GM21390 (cell line): ENCODE data around the gene SLC2A4.

Experiments used
- ATAC-seq: cut with Tn5 transposase; IDR thresholded peaks from one replicate; pipeline ENCODE4 v1.9.1; 2021; ENCODE audit not compliant: unreplicated experiment

Gene SLC2A4

DNA sequence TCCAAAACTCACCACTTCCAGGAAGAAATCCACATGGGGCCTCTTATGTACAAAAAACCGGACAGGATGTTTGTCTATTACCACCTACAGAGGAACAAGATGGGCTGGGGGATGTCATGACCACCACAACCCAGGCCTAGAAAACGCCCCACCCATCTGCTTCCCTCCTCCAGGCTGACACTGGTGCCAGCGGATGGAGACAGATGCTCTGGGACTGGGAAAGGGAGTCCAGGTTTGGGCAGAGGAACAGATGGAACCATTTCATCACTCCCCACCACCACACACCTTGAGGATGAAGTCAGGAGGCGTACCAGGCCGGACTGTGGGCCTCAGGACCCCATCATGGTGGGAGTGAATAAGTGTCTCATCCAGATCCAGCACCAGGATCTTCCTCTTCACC lies 34.7 kb upstream of the SLC2A4 start:
- ATAC-seq: no peak

DNA sequence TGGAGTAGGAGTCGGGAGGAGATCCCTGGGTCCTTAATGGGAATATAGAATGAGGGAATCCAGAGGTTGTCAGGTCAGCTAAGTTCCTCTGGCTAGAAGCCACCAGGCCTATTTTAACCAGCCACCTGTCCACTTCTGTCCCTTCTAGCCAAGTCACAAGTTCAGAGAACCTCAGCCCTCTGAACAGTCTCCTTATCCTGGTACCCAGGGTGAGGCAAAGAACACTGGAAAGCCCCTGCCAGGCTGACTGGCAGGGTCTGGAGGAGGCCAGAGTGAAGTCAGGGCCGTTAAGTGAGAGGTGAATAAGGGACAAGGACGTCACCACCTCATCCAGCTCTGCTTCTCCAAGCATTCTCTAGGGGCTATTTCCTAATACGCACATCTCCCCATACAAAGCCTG lies 32.7 kb upstream of the SLC2A4 start:
- ATAC-seq: no peak

DNA sequence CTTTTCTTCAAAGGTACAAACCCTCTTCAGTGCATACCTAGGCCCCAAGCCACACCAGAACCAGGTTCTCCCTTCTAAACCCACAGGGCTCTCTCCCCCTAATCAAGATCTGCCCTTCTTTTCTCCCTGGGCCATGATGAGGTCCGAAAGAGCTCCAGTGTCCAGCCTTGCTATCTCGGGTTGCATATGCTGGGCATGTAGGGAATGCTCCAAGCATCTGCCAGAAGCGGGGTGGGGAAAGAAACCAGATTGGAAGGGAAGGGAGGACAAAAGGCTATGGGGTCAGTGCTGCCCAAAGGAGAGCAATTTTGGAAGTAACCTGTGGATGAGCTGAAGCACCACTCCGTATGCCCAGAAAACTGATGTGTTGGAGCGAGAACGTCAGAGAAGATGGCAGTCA lies 32.3 kb upstream of the SLC2A4 start:
- no peak for ATAC-seq

DNA sequence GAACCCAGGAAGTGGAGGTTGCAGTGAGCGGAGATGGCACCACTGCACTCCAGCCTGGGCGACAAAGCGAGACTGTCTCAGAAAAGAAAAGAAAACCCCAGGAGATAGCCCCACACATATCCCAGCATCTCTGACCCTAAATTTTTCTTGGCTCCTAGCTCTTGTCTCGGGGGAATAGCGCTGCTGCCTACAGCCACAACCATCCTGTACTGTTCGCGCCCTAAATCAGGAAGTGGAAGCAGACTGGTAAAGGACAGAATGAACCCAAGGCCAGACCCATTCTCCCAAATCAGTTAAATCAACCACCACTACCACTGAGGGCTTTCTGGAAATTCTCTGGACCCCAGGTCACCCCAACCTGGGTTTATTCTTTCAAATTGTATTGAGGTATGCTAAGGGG lies 31.7 kb upstream of the SLC2A4 start:
- ATAC-seq: no peak

DNA sequence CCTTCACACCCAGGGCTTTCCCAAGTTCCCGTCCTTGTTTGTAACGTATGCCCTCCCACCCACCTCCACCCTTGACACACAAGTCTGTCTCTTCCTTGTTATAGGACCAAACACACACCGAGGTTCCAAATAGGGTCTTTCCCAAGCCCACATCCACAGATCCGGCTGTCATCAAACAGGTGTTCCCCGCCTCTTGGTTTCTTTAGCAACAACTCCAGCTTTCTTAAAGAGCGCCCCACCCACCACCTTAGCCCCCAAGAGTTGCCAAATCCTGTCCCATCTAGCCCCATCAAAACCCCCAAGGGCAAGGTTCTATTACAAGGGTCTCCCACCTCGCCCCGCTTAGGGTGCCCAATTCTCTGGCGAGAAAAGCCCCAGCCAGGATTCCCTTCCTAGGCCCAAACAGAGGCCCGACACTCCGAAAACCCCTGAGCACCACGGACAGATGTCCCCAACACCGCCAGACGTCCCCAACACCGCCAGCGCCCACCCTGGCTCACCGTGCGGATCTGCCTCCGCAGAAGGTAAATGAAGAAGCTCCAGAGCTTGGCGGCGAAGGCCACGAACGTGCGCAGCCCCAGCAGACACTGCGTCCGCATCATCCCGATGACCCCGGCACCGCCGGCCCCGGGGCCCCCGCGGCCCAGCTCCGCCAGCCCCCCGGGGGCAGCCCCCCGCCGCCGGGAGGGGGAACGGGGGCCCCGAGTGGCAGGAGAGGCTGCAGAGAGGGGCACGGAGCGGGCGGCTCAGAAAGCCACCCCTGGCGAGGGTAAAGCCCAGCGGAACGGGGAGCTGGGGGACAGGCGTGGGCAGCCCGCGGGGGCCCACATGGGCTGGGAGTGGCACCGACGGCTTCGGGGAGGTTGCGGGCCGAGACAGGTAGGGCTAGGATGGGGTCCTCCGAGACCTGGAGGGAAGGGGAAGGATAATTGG lies 30.6 kb upstream of the SLC2A4 start:
- ATAC-seq: no peak

DNA sequence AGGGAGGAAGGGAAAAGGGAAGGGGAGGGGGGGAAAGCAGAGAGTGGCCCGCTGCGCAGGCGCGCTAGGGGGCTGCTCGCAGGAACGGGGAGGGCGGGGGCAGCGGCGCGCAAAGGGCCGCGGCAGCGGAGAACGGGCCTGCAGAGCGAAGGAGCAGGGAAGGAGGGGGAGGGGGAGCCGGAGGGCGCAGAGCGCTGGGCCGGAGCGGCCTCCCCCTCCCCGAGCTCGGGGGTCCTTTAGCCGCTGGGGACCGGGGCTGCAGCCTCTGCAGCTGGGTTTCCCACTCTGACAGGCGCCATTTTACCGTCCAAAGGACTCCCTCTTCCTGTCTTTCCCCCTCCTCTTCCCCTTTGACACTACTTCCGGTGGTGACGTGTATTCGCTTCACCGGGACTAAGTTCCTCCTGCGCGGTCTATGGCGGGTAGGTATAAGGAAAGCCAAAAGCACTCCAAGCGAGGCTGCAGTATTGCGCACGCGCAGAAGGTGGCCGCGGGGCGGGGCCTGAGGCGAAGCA lies 29.8 kb upstream of the SLC2A4 start, which contains the start of gene CTDNEP1:
CTDNEP1 (minus strand) TSS at position 74 of the 515 bp plus-strand sequence. CDS start 438 bp downstream, outside the sequence.
- peak; percentile 88 for ATAC-seq

DNA sequence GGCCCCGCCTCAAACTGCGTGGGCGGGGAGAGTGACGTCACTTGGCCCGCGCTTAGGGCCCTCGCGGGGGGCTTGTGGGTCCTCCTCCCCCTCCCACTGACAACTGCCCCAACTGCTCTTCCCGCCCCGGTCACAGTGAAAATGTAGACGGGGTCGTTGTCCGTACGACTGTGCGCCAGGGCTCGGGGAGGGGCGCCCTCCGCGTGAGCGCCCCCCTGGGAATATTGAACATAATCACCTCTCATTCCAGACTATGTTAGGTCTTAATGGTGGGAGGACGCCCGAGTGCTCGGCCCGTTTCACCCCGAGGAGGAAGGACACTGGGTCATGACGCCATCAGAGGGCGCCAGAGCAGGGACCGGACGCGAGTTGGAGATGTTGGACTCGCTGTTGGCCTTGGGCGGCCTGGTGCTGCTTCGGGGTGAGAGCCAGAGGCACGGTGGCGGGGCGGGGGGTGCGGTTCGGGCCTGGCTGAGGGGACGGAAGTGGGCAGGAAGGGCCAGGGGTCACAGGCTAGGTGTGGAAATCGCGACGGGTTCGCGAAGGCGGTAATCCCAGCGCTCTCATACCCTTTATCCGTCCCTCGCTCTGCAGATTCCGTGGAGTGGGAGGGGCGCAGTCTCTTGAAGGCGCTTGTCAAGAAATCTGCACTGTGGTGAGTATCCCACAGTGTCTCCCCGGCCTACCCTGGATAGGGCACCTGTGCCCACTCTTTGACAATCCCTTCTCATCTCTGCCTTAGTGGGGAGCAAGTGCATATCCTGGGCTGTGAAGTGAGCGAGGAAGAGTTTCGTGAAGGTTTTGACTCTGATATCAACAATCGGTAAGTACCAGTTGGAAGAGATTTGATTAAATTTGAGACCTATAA lies 29.1 kb upstream of the SLC2A4 start, which contains the start of gene ELP5:
ELP5 (plus strand) TSS at position 40 of the 868 bp plus-strand sequence; CDS start at position 376, 336 bp downstream.
- peak; percentile 47 for ATAC-seq

DNA sequence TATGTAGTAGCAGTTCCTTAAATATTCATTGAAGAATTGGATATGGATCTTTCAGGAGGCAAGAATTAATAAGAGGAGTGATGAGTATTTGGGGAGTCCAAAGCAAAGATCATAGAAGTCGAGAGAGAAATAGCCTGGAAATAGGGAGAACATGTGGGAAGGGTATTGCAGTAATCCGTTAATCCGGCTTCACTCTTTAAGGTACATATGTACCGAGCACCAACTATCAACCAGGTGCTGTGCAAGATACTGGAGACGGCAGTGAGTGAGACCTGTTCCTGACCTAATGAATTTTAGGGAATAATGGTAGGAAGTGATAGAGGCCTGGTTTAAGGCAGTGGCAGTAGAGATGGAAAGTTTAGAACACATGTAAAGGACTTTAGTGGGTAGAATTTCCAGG lies 28.4 kb upstream of the SLC2A4 start:
- ATAC-seq: no peak

DNA sequence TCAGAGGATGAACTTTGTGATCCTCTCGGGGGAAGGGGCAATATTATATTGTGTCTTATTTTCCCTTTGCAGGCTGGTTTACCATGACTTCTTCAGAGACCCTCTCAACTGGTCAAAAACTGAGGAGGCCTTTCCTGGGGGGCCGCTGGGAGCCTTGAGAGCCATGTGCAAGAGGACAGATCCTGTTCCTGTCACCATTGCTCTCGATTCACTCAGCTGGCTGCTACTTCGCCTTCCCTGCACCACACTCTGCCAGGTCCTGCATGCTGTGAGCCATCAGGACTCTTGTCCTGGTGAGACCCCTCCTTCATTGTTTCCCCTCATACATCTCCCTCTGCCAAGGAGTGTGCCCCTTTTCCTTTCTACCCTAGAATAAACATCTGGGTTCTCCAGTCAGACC lies 27.0 kb upstream of the SLC2A4 start:
- no peak for ATAC-seq

DNA sequence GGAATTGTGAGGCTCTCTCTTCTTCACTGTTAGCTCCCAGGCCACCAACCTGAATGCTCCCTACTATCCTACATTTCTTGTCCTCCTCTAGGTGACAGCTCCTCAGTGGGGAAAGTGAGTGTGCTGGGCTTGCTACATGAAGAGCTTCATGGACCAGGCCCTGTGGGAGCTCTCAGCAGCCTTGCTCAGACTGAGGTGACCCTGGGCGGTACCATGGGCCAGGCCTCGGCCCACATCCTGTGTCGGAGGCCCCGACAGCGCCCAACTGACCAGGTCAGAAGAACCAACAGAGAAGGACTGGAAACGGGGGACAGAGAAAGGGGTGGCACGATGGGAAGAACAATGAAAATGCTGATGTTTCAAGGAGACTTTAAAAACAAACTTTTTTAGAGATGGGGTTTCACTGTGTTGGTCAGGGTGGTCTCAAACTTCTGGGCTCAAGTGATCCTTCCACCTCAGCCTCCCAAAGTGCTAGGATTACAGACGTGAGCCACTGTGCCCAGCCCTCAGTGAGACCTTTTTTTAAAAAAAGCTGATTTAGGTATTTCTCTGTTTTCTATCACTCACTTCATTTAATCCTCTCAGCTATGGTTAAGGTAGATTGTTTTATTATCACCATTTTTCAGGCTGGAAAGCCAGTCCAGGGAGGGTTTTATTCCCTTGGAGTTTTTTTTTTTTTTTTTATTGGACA lies 24.6 kb upstream of the SLC2A4 start:
- ATAC-seq: no peak

DNA sequence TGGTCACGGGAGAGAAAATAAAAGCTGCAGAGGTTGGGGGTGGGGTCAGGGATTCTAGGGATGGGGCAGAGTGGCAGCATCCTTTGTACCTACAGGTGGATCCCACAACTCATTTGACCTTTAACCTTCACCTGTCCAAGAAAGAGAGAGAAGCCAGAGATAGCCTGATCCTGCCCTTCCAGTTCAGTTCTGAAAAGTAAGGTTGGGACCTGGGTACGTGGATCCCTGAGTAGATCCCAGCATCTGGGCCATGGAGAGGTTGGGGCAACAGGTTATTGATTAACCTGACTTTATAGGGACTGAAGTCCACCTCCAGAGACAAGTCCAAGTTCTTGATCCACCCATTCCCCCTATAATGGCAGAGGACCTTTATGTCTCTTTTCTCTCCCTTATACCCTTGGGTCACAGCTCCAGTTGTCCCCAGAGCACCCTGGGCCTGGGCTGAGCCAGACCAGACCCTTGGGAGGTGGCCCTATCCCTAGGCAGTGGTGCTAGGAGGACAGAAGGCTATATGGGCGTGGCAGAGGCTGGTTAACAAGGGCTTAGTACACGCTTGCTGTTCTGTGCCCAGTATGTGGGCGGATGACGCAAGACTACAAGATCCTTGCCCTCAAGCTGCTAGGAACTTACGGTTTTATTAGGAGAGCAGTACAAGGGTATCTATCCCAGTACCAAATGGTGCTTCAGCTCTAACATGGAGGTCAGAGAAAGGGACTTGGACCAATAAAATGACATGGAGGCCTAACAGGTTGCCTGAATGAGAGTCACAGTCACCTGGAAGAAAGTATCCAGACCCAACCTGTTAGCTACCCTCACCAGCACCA lies 22.6 kb upstream of the SLC2A4 start:
- ATAC-seq: no peak

DNA sequence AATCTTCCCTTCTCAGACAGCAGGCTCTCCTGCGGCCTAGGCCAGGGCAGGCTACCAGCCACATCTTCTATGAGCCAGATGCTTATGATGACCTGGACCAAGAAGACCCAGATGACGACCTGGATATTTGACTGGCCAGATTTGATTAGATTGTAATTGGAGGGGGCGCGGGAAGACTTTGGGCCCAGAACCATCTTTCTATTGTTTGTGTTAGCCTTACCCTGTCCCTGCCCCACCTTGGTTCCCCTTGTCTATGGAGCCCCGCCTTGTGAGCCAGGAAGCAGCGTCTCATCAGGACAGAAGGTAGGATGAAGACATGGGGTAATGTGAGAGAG lies 22.0 kb upstream of the SLC2A4 start:
- no peak for ATAC-seq

DNA sequence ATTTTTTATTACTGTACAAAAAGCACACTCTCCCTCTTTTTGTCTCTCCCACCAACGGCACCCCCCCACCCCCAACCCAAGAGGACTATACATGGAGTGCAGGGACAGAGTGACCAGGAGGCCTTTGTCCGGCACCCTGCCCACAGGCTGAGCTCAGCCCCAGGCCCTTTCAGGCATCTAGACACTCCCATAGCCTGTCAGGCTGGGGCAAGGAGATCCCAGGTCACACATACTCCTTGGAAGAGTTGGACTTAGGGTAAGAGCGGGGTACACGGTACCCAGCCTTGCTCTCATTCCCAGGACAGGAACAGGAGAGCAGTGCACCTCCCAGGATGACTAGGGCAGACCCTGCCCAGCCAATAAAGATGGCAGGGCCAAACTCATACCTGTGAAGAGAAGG lies 21.4 kb upstream of the SLC2A4 start:
- no peak for ATAC-seq

DNA sequence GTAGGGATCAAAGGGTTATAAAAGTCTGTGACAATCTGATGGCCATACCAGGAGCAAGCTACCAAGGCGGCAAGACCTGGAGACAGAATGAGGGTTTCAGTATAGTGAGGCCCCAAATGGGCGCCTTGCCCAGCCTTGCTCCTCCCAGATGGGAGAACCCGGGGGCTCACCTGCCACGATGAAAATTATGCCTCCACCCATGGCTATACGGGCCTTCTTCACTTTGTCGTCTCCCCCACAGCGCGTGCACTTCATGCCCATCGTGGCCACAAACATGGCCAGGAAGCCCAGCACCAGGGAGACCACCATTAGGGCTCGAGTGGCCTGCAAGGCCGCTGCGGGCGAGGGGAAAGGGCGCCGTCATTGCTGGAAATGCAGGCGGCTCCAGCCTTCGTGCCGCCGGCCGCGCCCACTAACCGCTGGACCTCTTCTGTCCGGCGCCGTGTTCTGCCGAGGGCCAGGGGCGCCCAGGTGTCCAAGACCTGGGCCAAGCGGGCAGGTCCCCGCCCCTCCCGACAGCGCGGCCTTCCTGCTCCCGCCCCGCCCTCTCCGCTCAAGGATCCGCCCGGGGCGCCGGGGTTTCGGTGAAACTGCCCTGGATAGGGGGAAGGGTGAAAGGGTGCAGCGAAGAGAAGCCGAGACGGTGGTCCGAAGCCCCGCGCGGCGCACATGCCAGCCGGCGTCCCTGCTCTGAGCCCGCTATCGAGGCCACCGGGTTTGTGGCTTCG lies 20.7 kb upstream of the SLC2A4 start:
- ATAC-seq: no peak

DNA sequence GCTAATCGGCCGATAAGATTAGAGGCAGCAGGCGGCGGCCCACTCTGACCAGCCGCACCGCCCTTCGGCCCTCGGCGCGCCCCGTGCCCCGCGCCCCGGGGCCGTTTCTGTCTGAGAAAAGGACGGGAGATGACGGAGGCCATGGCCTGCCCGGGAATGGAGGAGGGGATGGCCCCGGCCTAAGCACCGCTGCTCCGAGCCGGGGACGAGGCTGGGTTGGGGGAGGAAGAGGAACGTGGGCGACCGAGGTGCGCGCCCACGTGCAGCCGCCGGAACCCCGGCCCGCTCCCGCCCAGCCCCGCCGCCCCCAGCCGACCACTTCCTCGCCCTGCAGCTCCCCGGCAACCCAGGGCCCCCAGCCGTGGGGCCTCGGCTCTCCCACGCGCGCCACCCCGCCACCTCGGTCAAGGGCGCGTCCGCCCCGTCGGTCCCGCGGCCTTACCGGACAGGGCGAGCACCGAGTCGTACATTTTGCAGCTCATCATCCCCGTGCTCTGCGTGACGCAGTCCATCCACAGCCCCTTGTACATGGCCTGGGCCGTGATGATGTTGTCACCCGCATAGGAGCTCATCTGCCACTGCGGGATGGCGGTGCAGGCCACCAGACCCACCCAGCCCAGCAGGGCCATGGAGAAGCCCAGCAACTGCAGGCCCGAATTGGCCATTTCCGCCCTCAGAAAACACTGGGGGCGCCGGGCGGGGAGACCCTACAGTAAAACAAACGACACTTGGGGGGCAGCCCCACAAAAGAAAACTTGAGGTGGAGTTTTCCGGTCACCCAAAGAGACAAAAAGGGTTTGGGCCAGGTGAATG lies 19.9 kb upstream of the SLC2A4 start:
- no peak for ATAC-seq

DNA sequence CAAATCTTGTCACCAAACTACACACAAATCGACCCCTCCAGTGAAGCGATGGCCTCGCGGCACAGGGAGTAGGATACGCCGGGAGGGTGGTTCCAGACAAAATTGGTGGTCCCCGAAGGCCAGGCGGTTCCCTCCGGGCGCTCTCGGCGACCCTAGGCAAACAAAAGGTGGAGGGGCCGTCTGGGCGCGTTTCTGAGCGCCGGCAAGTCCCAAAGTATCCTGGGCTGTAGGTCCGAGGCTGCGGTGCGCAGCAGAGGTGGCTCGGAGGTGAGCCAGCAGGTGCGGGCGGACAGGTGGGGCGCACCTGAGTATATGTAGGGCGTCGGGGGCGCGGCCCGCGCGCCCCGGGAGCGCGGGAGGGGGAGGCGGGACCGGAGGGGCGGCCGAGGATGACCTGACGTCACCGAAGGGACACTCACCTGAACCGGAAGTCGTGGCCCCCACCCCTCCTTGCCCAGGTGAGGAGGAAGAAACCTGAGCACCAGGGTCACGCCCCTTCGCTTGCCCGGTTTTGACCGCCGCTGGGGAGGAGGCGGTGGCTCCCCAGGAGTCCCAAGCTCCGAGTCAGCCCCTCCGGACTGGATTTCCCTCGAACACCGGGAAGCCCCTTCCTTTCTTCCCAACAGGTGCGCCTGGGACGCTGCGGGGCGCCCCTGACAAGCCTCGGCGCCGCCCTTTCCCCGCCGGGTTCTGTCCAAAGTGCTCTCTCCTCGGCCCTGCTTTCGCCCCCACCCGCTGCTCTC lies 19.2 kb upstream of the SLC2A4 start, which contains the start of gene CLDN7:
CLDN7 (minus strand) TSS at position 287 of the 743 bp plus-strand sequence. CDS start 435 bp downstream, outside the sequence.
- no peak for ATAC-seq

DNA sequence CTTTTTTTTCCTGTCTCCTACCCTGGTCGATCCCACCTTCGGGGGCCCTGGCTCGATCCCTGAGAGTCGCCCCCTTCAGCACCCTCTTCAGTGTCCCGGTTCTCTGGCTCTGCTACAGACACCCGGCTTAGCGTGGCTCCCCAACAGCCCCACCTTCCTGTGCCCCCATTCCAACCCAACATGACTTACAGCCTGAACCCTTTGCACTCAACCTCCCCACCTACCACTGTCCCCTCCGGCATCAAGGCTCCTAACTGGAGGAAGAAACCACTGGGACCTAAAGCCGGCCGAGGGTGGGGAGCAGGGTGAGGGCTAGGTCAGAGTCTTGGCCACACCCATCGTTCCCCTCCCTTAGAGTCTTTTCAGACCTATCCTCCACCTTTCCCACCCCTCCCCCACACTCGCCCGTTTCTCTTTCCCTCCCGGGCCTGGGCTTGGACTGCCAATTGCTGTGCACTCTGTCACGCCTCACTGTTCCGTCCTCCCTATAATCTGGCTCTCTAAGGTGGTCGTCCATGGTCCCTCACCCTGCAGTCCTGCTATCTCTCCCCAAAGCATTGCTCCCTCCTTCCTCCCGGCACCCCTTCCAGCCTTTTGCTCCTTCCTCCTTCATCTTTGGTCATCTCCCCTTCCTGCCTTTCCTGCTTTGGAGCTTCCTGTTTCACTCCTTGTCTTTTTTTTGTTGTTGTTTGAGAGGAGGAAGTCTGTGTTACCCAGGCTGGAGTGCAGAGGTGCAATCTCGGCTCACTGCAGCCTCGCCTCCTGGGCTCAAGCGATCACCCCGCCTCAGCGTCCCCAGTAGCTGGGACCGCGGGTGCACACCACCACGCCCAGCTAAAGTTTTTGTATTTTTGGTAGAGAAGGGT lies 18.4 kb upstream of the SLC2A4 start:
- ATAC-seq: no peak
